Stimulated activated CD8-positive, alpha-beta memory T cell treated with anti-CD3 and anti-CD28 coated beads, Interleukin-7, amount 100 ng/mL, for 48 hours (primary cell): ENCODE data around the gene SCARB1.

Source experiments
- DNase-seq, 2 donors: peaks; one replicate each; pipeline ENCODE4 v3.0.0-alpha.2; 2020; ENCODE audit warnings: low read depth in 1 of 2; ENCODE audit errors: extremely low read depth in 1 of 2

The SCARB1 gene

GRCh38 chr12:124804011-124804621 is 59.5 kb downstream of the SCARB1 start:
- no peak for DNase-seq

- no peak for DNase-seq
Measured at GRCh38 chr12:124802361-124802760, 61.3 kb downstream of the SCARB1 start.

GRCh38 chr12:124800506-124800905 is 63.2 kb downstream of the SCARB1 start:
- no peak for DNase-seq

GRCh38 chr12:124797321-124797720 is 66.3 kb downstream of the SCARB1 start:
- no peak for DNase-seq

- DNase-seq, result no peak
Measured at GRCh38 chr12:124796303-124796960, 67.2 kb downstream of the SCARB1 start.

GRCh38 chr12:124795081-124795948 is 68.3 kb downstream of the SCARB1 start:
- DNase-seq, result no peak

GRCh38 chr12:124792961-124793441 is 70.7 kb downstream of the SCARB1 start:
- DNase-seq, result no peak

GRCh38 chr12:124792156-124792555 is 71.5 kb downstream of the SCARB1 start:
- DNase-seq, result no peak

- DNase-seq, result no peak
Measured at GRCh38 chr12:124790650-124791400, 72.8 kb downstream of the SCARB1 start.

- DNase-seq, result no peak
Measured at GRCh38 chr12:124788936-124789555, 74.6 kb downstream of the SCARB1 start.

GRCh38 chr12:124786061-124786964 is 77.4 kb downstream of the SCARB1 start:
- DNase-seq, result no peak

GRCh38 chr12:124784871-124785572 is 78.6 kb downstream of the SCARB1 start:
- no peak for DNase-seq

- DNase-seq, result no peak
Measured at GRCh38 chr12:124783087-124783486, 80.6 kb downstream of the SCARB1 start.

- DNase-seq, result no peak
Measured at GRCh38 chr12:124782132-124782531, 81.5 kb downstream of the SCARB1 start.

GRCh38 chr12:124780752-124781685 is 82.6 kb downstream of the SCARB1 start:
- no peak for DNase-seq

GRCh38 chr12:124780336-124780735 is 83.3 kb downstream of the SCARB1 start:
- no peak for DNase-seq
